Endothelial cell of umbilical vein (primary cell): ENCODE data around the gene AKNA. TPM values are rescaled to one million over a fixed set of nuclear protein-coding genes. Genes with fewer than 3 reads are reported as not detected.

Experiments used
- BruUV-seq: library from RNA; stranded (reverse); fragments of 400-500 nt; replicated peaks from 2 replicates; lab custom pipeline; 2021; lab: Mats Ljungman, UMichigan
- CTCF ChIA-PET: fragments of 300-600, 350-600 bp; sonication (Branson Sonifier 250); formaldehyde crosslinking; loops from one replicate; lab custom pipeline; 2021; ENCODE audit warnings: antibody characterized with exemption, inconsistent platforms; lab: Charles Lee
- POLR2A ChIA-PET: fragments of 300-600, 350-600 bp; sonication (Branson Sonifier 250); formaldehyde crosslinking; loops from one replicate; lab custom pipeline; 2021; ENCODE audit warnings: antibody characterized with exemption, inconsistent platforms; lab: Charles Lee
- DNase-seq: peaks from one replicate; pipeline ENCODE4 v3.0.0-alpha.2; 2011; ENCODE audit warnings: low read depth, low spot score
- FAIRE-seq: peaks from 2 replicates; lab custom pipeline; 2011; peaks lifted over from hg19 to GRCh38; lab: Jason Lieb, UNC
- H2AFZ ChIP-seq: 2 replicates; pipeline ENCODE4 v1.6.0; 2012; ENCODE audit warnings: low read depth, low read length, control low read depth, inconsistent platforms
- H3K27ac ChIP-seq: 2 replicates; pipeline ENCODE4 v1.5.1; 2011; ENCODE audit warnings: low read depth, mild to moderate bottlenecking, control low read depth, low read length, moderate library complexity; ENCODE audit not compliant: insufficient read depth
- H3K27me3 ChIP-seq, 2 experiments: 2 replicates each; pipeline versions ENCODE4 v1.6.0 to v1.6.1; 2011; ENCODE audit warnings: low read length in 2 of 2, mixed read lengths in 1 of 2; ENCODE audit not compliant: control insufficient read depth in 2 of 2, insufficient read depth in 2 of 2
- H3K36me3 ChIP-seq, 2 experiments: 2 replicates in 1 of 2; 3 replicates in 1 of 2; pipeline ENCODE4 v1.5.1; 2011; ENCODE audit warnings: low read length in 2 of 2, mild to moderate bottlenecking in 1 of 2, moderate library complexity in 1 of 2; ENCODE audit not compliant: control insufficient read depth in 2 of 2, insufficient read depth in 2 of 2; ENCODE audit errors: extremely low read depth in 1 of 2
- H3K4me1 ChIP-seq: 3 replicates; pipeline ENCODE4 v1.5.1; 2011; ENCODE audit warnings: mild to moderate bottlenecking, low read length; ENCODE audit not compliant: control insufficient read depth, insufficient read depth; ENCODE audit errors: extremely low read depth
- H3K4me2 ChIP-seq: 2 replicates; pipeline ENCODE4 v1.6.1; 2011; ENCODE audit warnings: low read length, control low read depth, mixed read lengths; ENCODE audit not compliant: insufficient read depth
- H3K4me3 ChIP-seq, 3 experiments: fragments of 200-600 bp in 1 of 3; sonication (generic), shearing (Covaris generic) in 1 of 3; replicated peaks in 1 of 3; 2 replicates each; pipeline ENCODE4 v1.5.1; 2011 to 2016; ENCODE audit warnings: control low read depth in 3 of 3, low read length in 3 of 3, mild to moderate bottlenecking in 2 of 3, inconsistent platforms in 1 of 3, low read depth in 1 of 3, moderate library complexity in 1 of 3; ENCODE audit not compliant: insufficient read depth in 1 of 3
- H3K79me2 ChIP-seq: 2 replicates; pipeline ENCODE4 v1.6.0; 2012; ENCODE audit warnings: low read length, inconsistent platforms; ENCODE audit not compliant: control insufficient read depth, insufficient read depth
- H3K9ac ChIP-seq: replicated peaks from 2 replicates; pipeline ENCODE3; 2011; ENCODE audit warnings: low read length, control low read depth; ENCODE audit not compliant: insufficient read depth; ENCODE audit errors: extremely low read depth
- H3K9me1 ChIP-seq: replicated peaks from 3 replicates; pipeline ENCODE4 v1.6.0; 2011; ENCODE audit warnings: mild to moderate bottlenecking, low read length; ENCODE audit not compliant: control insufficient read depth, insufficient read depth; ENCODE audit errors: extremely low read depth
- H3K9me3 ChIP-seq: replicated peaks from 2 replicates; pipeline ENCODE4 v1.5.1; 2012; ENCODE audit warnings: low read length, inconsistent platforms; ENCODE audit not compliant: control insufficient read depth, insufficient read depth
- H4K20me1 ChIP-seq: replicated peaks from 2 replicates; pipeline ENCODE3; 2011; ENCODE audit warnings: mild to moderate bottlenecking, low read length; ENCODE audit not compliant: control insufficient read depth, insufficient read depth; ENCODE audit errors: extremely low read depth
- EZH2 ChIP-seq: IDR thresholded peaks from 2 replicates; pipeline ENCODE4 v1.6.1; 2012; ENCODE audit warnings: borderline replicate concordance, low read depth, mild to moderate bottlenecking, moderate library complexity, low read length, inconsistent platforms; ENCODE audit not compliant: severe bottlenecking
- FOS ChIP-seq: IDR thresholded peaks from 2 replicates; pipeline ENCODE4 v1.6.1; 2011; ENCODE audit warnings: mild to moderate bottlenecking, low read length, moderate library complexity, borderline replicate concordance; ENCODE audit not compliant: insufficient read depth
- GATA2 ChIP-seq: IDR thresholded peaks from 2 replicates; pipeline ENCODE4 v1.7.0; 2011; ENCODE audit warnings: low read depth, mild to moderate bottlenecking, moderate library complexity, mixed read lengths, low read length; ENCODE audit not compliant: insufficient read length, insufficient read depth
- JUN ChIP-seq: IDR thresholded peaks from 2 replicates; pipeline ENCODE4 v1.6.1; 2011; ENCODE audit warnings: borderline replicate concordance, low read depth; ENCODE audit not compliant: insufficient read length, insufficient read depth
- MYC ChIP-seq: IDR thresholded peaks from one replicate; pipeline ENCODE4 v1.6.1; 2011; ENCODE audit warnings: mild to moderate bottlenecking, low read depth, low read length
- POLR2A ChIP-seq: IDR thresholded peaks from 2 replicates; pipeline ENCODE4 v1.6.1; 2012; ENCODE audit warnings: low read depth, mild to moderate bottlenecking, control low read depth, low read length
- POLR2AphosphoS5 ChIP-seq: IDR thresholded peaks from 2 replicates; pipeline ENCODE4 v1.6.1; 2012; ENCODE audit warnings: low read depth, mild to moderate bottlenecking, control low read depth, low read length, moderate library complexity; ENCODE audit not compliant: insufficient read depth
- dilution Hi-C: fragments of 300-500 bp; cut with MboI; formaldehyde crosslinking; loops from one replicate; pipeline ENCODE4 v1.15.0; 2019; ENCODE audit warnings: low sequenced_read_pairs; ENCODE audit not compliant: extremely low pct_ligation_motif_present
- intact Hi-C: fragments of 100-400 bp; cut with micrococcal nuclease; formaldehyde crosslinking; loops from one replicate; pipeline ENCODE4 v1.10.0; 2022
- polyA plus RNA-seq, 4 experiments: library from polyadenylated mRNA; depleted of rRNA in 3 of 4; stranded (reverse) in 3 of 4; unstranded in 1 of 4; fragments of >200 nt; gene quantifications; 2 replicates each; pipeline versions ENCODE4 v1.2.1 to v1.2.3, GENCODE V29; 2011 to 2012; ENCODE audit warnings: missing spikeins in 1 of 4
- total RNA-seq: library from RNA; stranded (reverse); gene quantifications from 2 replicates; pipeline ENCODE4 v1.2.3, GENCODE V29; 2021
- TF ChIP-seq, protein P1 (sequence below): IDR thresholded peaks from 2 replicates; pipeline ENCODE4 v1.6.1; 2011; ENCODE audit not compliant: insufficient read depth, insufficient read length
- TF ChIP-seq, protein P2 (sequence below), 2 donors: IDR thresholded peaks; 1 replicate in 1 of 2; 2 replicates in 1 of 2; pipeline ENCODE4 v1.5.1; 2011; ENCODE audit warnings: low read length in 2 of 2, mild to moderate bottlenecking in 2 of 2, moderate library complexity in 2 of 2, control low read depth in 1 of 2, inconsistent platforms in 1 of 2, low read depth in 1 of 2; ENCODE audit not compliant: insufficient read depth in 1 of 2; ENCODE audit errors: extremely low read depth in 1 of 2

The AKNA gene
- total and polyA plus RNA-seq, 2 donors (not counting 3 experiments of a cell fraction or from before 2014, with no cell fraction given): 11.3 to 22.4 TPM

- H3K4me1 ChIP-seq: no peaks in the 10 kb centered on the region
- H3K9me1 ChIP-seq: no peaks in the 10 kb centered on the region
- no peaks in the 10 kb centered on the region for H3K27me3 ChIP-seq
- FAIRE-seq (no peak), DNase-seq (no peak)
- no peaks in the 10 kb centered on the region for H3K79me2 ChIP-seq
- POLR2A ChIA-PET: no interaction called here
- H3K9ac ChIP-seq: no peak overlapping the region
- no peak overlapping the region for H3K27ac ChIP-seq
- dilution Hi-C loops: no loop called here
- TF ChIP-seq GATA2 (no peak), POLR2A (no peak), MYC (no peak), JUN (no peak), POLR2AphosphoS5 (no peak), FOS (no peak), EZH2 (no peak)
- TF ChIP-seq, protein P1, sequence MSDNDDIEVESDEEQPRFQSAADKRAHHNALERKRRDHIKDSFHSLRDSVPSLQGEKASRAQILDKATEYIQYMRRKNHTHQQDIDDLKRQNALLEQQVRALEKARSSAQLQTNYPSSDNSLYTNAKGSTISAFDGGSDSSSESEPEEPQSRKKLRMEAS: no peak
- TF ChIP-seq, protein P2, sequence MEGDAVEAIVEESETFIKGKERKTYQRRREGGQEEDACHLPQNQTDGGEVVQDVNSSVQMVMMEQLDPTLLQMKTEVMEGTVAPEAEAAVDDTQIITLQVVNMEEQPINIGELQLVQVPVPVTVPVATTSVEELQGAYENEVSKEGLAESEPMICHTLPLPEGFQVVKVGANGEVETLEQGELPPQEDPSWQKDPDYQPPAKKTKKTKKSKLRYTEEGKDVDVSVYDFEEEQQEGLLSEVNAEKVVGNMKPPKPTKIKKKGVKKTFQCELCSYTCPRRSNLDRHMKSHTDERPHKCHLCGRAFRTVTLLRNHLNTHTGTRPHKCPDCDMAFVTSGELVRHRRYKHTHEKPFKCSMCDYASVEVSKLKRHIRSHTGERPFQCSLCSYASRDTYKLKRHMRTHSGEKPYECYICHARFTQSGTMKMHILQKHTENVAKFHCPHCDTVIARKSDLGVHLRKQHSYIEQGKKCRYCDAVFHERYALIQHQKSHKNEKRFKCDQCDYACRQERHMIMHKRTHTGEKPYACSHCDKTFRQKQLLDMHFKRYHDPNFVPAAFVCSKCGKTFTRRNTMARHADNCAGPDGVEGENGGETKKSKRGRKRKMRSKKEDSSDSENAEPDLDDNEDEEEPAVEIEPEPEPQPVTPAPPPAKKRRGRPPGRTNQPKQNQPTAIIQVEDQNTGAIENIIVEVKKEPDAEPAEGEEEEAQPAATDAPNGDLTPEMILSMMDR (IDR thresholded peaks at IDR 0.05; ENCODE audit: extremely low read depth in 1 of 2, insufficient read depth in 1 of 2, low read depth in 1 of 2, low read length in 2 of 2): no peak
- intact Hi-C loops: no loop called here
- no peaks in the 10 kb centered on the region for H4K20me1 ChIP-seq
- H2AFZ ChIP-seq: no peak overlapping the region
- H3K9me3 ChIP-seq: no peaks in the 10 kb centered on the region
- BruUV-seq: no TSS peak
- peaks cover 6 to 39% of the 10 kb centered on the region in 2 experiments for H3K36me3 ChIP-seq
- no peak overlapping the region for H3K4me3 ChIP-seq
- CTCF ChIA-PET: no interaction called here
- H3K4me2 ChIP-seq: no peak overlapping the region
These were observed 31.0 kb downstream of the AKNA start for GRCh38 chr9:114356792-114357191.
